Measurements from ENCODE around the gene MYO7A.
"Not testable (repeated sequence)": the region's sequence is repeated elsewhere in the genome, so short reads cannot be mapped to it uniquely, and the experiment has no call there.

Gene MYO7A

DNA sequence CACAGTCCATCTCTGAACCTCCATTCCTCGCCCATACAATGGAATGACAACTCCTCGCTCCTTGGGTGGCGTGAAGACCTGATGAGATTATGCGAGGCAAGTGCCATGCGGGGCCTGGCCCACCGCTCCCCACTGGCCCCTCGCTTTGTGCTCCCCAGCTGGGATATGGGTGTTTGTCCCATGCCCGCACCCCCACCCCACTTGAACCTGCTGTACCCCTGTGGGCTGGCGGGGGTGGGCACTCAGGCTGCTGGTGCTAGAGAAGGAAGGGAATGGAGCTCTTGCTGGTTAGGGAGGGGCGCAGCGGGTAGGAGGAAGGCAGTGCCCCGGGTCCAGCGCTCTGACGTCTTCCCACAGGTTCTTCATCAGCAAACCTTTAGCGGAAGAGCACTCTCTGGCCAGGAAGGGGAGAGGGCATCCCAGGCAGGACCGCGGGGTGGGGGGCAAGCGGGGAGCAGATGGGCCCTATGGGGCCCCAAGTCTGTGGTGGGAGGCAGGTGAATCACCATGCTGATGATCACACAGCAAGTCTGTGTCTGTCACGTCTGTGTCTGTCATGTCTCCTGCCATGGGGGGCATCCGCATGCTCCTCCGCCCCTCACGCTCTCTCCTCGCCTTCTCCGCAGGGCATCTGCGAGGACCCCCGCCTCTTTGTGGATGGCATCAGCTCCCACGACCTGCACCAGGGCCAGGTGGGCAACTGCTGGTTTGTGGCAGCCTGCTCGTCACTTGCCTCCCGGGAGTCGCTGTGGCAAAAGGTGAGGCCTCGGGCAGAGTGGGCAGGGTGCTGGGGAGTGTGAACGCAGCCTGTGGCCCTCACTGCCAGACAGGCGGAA is 34.8 kb upstream of the MYO7A start:
- DNase-seq, result no peak

GRCh38 chr11:77093987-77094840 is 33.8 kb upstream of the MYO7A start:
- DNase-seq, result no peak

DNA sequence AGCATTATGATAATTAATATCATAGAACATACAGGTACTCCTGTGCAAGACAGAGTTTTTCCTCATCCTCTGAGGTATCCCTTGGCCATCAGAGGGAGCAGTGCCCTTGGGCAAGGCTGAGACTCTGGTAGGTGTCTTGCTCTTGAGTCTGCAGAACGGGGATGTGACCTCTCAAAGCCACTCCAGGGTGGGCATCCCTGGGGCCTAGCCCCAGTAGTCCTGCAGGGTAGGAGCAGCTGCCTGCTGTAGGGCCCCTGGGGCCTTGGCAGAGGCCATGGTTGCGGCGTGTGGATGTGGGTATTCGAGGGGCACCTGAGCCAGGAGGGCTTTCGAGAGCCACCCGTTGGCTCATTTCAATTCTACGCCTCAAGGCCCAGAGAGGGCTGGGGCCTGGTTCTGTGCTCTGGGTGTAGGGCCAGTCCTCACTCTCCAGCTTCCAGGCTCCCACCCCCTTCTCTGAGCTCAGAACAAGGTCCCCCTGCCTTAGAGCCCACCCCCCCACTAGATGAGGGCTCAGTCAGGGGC is 33.1 kb upstream of the MYO7A start:
- DNase-seq, result no peak

- DNase-seq, result no peak
Observed at GRCh38 chr11:77095551-77096490, 32.2 kb upstream of the MYO7A start.

- DNase-seq, result no peak
Observed at GRCh38 chr11:77096591-77097019, 31.4 kb upstream of the MYO7A start.

DNA sequence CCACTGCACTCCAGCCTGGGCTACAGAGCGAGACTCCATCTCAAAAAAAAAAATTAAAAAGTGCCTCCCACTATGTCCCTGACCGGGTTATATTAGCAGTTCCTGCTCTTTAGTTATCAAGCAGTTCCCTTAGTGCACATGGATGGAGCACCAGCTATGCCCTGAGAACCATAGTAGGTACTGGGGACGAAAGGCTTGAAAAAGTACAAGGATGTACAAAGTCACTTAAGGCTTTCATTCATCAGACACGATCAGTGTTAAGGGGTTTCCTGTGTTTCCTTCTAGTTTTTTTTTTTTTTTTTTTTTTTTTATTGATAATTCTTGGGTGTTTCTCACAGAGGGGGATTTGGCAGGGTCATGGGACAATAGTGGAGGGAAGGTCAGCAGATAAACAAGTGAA is 30.9 kb upstream of the MYO7A start:
- not testable (repeated sequence) for DNase-seq

DNA sequence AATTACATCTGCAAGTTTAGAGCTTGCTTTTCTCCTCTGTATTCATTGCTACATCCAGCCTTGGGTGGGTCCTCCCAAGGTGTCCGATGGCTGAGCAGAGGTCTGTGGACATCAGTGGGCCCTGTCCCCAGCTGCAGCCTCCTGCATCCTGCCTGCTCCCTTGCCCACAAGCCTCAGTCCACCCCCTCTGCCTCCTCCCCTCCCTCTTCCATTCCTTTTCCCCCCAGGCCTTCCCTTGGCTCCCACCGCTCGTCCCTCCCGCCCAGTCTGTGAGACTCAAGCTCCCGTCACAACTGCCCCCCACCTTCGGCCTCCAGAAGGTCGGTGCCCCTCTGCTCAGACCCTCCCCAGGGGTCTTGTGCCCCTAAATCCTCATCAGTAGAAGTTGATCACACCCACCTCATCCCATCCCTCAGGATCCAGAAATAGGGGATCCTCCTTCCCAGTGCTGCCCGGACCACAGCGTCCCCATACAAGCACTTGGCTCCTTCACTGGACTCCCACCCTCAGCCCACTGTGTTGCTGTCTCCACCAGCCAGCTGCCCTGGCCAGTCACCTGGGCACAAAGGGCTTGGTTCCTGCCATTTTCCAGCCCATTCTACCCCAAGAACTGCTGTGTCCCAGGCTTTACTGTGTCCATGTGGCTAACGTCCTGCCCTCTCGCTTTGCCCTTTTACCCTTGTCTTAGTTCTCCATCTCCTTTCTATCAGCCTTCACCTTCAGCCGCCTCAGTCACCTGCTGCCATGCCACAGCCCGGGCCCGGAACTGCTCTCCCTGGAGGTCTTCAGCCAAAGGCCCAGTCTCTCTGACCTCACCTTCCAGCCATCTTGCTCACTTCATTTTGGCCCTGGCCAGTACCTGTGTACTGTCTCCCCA is 27.6 kb upstream of the MYO7A start:
- DNase-seq, result no peak

GRCh38 chr11:77101043-77101537 is 27.0 kb upstream of the MYO7A start:
- DNase-seq, result no peak

DNA sequence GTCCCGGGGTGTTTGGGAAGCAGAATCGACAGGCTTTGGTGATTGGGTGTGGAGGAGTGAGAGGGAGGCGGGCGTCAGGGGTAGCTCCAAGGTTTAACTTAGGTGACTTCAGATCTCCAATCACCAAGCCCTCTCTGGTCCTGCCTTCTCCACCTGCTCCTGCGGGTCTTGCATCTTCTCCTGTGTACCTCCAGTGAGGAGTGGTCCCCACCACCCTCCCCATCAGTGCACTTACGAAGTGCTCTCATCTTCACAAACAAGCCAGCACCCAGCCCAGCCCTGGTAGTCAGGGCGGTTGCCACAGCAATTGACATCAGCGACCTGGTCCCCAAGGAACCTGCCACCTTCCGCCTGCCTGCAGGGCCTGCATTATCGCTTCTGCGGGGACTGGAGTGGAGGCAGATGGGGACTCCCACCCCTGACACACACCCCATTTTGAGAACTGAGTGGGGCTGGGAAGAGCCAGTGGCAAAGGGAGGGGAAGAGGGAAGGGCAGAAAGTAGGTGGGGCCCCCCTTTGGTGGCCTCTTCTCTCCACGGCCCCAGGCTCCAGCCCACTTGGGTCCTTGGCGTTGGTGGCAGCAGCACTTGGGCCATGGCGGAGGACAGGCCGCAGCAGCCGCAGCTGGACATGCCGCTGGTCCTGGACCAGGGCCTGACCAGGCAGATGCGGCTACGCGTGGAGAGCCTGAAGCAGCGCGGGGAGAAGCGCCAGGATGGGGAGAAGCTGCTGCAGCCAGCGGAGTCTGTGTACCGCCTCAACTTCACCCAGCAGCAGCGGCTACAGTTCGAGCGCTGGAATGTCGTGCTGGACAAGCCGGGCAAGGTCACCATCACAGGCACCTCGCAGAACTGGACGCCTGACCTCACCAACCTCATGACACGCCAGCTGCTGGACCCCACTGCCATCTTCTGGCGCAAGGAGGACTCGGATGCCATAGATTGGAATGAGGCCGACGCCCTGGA is 25.5 kb upstream of the MYO7A start, which contains the start of gene OMP:
Gene OMP (plus strand): TSS at position 595 of the 965 bp plus-strand sequence. CDS start 0 bp downstream, at position 595.
- DNase-seq, result no peak

- no peak for DNase-seq
Observed at GRCh38 chr11:77103319-77103718, 24.7 kb upstream of the MYO7A start.

DNA sequence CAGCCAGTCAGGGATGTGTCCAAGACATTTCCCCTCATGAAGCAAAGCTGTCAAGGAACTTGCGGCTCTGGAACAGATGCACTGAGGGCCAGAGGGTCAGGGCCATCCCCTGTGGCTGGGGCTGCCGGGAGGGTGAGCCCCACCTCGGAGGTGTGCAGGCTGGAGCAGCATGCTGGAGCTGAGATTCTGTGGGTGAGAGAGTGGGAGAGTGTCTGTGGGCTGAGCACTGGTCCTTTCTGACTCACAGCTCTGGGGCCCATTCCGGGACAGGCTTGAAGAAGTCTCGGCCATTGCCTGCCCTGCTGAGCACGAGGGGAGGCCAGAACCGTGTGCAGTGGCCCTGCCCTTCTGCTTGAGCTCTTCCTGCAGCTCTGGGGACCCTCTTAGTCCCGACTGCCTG is 23.3 kb upstream of the MYO7A start:
- DNase-seq, result no peak

DNA sequence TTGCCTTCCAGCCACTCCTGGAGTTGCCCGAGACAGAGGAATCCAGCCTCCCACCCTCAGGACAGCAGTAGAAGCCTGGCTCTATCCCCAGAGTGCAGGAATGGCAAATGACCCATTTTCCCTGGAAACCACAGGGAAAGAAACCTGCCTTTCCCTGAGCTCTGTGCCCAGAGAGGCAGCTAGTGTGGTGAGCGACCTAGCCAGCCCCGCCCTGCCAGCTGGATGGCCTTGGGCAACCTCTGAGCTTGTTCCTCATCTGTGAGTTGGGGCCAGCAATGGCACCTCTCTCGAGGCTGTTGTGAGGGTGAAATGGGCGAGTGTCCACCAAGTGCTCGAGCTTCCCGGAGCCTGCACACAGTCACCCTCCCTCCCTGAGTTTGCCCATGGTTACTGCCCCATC is 21.7 kb upstream of the MYO7A start:
- DNase-seq, result no peak

- no peak for DNase-seq
Observed at GRCh38 chr11:77106759-77107158, 21.3 kb upstream of the MYO7A start.

DNA sequence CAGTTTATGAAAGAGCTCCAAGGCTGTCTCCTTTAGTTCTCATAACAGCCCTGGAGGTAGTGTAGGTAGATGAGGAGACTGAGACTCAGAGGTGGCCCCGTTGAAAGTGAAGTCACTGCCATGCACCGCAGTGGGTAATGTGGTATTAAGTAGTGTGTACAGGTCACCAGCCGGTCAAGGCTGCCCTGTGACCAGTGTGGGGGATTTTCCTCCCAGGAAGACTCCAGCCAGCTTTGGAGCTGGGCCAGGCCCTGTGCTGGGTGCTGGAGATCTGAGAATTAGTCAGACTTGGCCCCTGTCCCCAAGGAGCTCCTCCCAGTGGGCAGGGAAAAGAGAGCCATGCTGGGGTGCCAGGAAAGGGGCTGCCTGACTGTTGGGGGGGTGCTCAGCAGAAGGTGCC is 20.1 kb upstream of the MYO7A start:
- DNase-seq, result no peak

GRCh38 chr11:77108436-77108835 is 19.6 kb upstream of the MYO7A start:
- DNase-seq, result no peak

DNA sequence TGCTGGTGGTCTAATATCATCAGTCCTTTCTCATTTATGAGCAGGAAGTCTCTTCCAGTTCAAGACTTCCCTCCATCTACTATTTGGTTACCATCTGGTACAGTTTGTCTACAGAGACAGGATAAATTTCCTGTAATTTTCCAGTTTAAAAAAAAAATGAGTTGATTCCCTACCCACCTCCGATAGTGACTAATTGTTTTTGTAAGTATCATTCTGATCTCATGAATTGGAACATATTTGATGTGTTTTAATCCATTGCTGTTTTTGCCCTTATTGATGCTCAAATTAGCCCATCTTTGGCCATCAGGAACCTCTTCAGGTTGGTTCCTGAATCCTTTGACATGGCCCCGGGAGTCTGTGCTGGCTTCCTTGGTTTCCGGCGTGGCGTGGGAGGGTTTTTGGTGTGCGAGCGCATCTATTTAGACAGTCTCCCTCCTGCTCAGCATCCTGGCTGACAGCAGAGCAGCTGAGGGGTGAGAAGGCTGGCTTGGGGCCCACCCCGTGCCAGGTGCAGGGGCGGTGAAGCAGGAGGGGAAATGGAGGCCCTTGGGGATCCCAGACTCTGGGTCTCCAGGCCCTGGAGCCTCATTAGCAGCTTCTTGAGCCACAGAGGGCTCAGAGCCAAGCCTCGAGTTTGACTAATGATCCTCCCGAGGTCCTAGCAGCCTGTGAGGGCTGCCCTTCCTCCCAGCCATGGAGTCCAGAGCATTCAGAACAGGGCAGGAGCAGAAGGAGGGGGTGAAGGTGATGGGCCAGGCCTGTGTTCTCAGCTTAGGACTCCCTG is 18.6 kb upstream of the MYO7A start:
- no peak for DNase-seq

DNA sequence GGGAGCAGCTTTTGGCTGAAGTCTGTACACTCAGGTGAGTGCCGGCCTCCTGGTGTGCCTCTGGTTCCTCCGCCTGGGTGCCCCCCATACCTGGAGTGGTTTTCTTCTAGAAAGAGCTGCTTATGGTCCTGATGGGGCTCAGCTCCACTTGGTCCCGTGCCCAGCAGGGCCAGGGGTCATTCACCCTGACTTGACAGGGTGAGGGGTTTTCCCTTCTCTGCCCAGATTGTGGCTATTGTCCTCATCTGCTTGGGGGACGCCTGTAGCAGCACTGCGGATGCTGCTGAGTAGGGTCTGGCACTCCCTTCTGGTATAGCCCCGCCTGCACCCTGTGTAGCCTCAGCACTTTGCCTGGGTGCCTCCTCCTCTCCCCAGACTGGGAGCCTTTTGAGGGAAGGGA is 17.2 kb upstream of the MYO7A start:
- DNase-seq, result no peak

DNA sequence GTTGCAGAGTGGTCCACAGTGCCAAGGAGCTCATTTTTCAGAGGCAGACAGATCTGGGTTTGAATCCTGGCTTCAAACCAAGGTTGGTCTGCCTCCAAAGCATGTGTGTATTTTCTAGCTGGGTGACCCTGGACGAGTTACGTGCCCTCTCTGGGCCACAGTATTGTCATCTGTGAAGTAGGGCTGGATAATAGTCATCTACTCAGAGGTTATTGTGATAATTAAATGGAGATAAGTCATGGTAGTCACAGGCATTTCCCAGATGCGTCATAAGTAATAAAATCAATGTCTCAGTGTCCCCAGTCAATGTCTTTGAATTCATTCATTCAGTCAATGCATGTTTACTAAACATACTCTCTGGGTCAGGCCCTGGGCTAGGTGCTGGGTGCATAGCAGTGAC is 16.8 kb upstream of the MYO7A start:
- no peak for DNase-seq

- no peak for DNase-seq
Observed at GRCh38 chr11:77111946-77112345, 16.1 kb upstream of the MYO7A start.

Data from stimulated activated CD4-positive, alpha-beta T cell treated with anti-CD3 and anti-CD28 coated beads, Interleukin-4, amount 100 ng/mL, for 4 hours (primary cell).